Stimulated activated CD8-positive, alpha-beta memory T cell treated with anti-CD3 and anti-CD28 coated beads, Interleukin-4, amount 100 ng/mL, for 24 hours (primary cell): ENCODE data around the gene SIK3.
"Not testable (repeated sequence)": the region's sequence is repeated elsewhere in the genome, so short reads cannot be mapped to it uniquely, and the experiment has no call there.

Experiments used
- DNase-seq: peaks from one replicate; pipeline ENCODE4 v3.0.0-alpha.2; 2020; ENCODE audit warnings: low read depth

Gene SIK3

DNA sequence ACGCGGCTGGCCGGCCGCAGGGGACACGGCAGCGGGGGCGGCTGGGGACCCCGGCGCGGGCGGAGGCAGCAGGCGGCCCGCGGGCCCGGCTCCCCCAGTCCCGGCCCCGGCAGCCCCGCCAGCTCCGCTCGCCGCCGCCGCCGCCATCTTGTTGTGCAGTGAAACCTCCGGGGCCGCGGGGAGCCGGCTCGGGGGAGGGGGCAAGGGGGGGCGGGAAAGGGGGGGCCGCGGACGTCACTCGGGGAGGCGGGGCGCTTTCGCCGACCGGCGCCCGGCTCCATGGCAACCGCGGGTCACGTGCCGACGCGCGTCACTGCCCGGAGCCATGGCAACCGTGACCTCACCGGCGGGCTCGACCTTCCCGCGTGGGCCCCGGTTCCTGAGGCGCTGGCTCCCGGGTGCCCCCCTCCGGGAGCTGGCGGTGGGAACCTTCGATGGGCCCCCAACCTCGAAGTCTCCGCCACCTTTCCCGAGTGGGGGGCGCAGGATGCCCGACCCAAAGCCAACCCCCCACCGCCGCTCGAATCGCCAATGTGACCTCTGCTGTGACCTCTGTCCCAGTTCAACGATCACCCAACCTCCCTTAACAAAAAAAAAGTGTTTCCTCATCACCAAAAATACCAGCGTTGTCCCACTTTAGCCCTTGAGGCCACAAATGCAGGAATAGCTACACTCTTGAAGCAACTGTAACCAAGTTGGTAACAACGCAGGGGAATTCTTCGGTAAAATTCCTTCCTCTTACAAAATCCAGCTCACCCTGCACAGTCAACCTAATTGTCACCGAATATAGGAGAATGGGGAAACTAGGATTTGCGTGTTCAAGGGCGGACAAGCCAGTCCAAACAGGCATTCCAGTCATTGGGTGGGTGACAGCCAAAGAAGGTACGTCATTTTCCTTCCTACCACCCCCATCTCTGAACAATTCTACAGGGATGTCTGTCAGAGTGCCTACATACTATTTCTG is at the start of gene SIK3:
Gene SIK3, minus strand, starts transcription at position 160 of the 964 bp plus-strand sequence. Its CDS starts 13 bp downstream, at position 147.
- peak; percentile 91 for DNase-seq

- no peak for DNase-seq
Observed at GRCh38 chr11:117146521-117146920, 48.3 kb upstream of the SIK3 start.

GRCh38 chr11:117145393-117145761 is 47.1 kb upstream of the SIK3 start:
- DNase-seq, result no peak

- no peak for DNase-seq
Observed at GRCh38 chr11:117144477-117145392, 46.5 kb upstream of the SIK3 start.

GRCh38 chr11:117143871-117144476 is 45.7 kb upstream of the SIK3 start, which contains the start of gene PAFAH1B2:
Gene PAFAH1B2 (plus strand): TSS chr11:117144287. CDS start chr11:117152448, 8,161 bp downstream.
- DNase-seq, result peak; percentile 93

DNA sequence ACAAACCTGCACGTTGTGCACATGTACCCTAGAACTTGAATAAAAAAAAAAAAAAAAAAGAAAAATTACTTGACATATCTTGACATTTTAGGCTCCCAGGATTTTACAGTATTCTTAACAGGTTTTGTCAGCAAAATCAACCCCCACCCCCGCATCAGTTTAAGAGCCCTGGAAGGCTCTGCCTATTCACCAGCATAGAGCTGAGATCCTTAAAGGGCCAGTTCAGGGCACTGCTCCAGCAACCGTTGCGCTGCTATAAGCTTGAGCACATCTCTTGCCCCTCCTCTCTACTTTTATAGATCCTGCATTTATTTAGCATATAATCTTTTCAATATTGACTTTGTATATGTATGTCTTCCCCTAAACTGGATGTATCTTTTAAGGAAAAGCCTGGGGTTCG is 45.2 kb upstream of the SIK3 start:
- no peak for DNase-seq

DNA sequence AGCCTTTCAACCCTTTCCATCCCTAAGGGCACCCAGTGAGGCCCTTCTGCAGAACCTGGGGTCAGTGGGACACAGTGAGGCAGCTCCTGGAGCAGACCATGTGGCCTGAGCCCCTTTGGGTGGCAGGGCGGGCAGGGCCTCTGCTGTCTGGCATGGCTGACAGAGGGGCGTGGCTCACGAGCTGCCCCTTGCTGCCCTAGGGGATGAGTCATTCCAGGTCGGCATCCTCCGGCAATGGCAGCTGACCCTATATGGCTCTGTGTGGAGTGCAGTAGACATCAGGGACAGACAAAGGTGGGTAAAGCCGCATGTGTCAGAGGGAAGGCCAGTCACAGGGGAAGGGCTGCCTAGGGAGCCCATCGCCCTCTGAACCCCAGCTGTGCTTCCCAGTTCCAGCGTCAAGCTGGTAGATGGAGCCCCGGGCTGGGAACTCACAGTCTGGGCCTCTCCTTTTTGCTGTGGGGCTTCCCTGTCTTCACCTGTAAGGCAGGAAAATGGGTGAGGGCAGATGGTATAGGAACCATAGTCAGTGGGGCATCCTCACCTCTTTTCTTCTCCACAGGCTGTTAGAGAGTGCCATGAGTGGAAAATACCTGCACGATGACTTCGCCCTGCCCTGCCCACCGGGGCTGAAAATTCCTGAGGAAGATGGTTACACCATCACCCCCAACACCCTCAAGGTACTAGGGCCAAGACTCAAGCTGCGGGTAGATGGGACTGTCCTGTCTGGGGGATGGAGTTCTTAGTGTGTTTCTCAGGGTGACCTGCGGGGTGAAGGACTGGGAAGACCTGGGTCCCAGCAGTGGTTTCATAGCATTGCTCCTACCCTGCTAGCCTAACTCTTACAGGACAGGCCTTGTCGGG is 39.2 kb upstream of the SIK3 start:
- DNase-seq, result not testable (repeated sequence)

GRCh38 chr11:117134979-117135378 is 36.8 kb upstream of the SIK3 start:
- DNase-seq, result not testable (repeated sequence)

DNA sequence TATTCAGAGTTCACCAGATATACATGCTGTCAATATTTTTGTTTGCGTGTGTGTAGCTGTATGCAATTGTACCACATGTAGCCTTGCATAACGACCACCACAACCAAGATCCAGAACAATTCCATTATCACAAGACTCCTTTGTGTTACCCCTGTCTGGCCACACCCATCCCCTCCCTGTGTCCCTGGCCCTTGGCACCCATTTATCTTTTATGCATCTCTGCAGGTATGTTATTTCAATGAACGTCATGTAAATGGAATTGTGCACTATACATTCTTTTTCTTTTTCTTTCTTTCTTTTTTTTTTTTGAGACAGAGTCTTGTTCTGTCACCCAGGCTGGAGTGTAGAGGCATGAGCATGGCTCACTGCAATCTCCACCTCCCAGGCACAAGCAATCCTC is 36.2 kb upstream of the SIK3 start:
- no peak for DNase-seq

DNA sequence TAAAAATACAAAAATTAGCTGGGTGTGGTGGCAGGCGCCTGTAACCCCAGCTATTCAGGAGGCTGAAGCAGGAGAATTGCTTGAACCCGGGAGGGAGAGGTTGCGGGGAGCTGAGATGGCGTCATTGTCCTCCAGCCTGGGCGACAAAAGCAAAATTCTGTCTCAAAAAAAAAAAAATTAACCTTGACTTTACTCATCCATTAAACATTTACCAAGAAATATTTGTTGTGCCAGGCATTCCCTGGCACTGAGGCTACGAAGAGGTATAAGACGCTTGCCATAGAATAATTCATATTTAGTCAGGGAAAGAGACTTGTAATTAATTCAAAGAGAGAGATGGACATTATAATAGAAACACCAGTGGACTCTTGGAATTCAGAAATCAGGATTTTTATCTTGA is 32.7 kb upstream of the SIK3 start:
- no peak for DNase-seq

- DNase-seq, result not testable (repeated sequence)
Observed at GRCh38 chr11:117130396-117130795, 32.2 kb upstream of the SIK3 start.

DNA sequence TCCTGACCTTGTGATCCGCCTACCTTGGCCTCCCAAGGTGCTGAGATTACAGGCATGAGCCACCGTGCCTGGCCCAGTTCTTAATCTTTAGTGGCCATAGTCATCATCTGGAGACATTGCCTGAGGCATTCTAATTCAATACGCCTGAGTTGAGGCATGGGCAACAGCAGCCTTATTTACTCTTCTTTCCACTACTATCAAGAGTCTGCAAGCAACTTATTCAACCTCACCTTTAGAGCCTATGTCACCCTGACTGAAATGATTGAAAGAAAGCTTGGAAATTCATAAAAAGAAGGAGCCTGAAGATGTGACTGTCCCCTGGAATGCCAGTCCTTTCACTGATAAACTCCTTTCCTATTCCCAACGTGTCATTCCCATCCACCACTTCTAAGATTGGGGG is 30.1 kb upstream of the SIK3 start:
- DNase-seq, result no peak

DNA sequence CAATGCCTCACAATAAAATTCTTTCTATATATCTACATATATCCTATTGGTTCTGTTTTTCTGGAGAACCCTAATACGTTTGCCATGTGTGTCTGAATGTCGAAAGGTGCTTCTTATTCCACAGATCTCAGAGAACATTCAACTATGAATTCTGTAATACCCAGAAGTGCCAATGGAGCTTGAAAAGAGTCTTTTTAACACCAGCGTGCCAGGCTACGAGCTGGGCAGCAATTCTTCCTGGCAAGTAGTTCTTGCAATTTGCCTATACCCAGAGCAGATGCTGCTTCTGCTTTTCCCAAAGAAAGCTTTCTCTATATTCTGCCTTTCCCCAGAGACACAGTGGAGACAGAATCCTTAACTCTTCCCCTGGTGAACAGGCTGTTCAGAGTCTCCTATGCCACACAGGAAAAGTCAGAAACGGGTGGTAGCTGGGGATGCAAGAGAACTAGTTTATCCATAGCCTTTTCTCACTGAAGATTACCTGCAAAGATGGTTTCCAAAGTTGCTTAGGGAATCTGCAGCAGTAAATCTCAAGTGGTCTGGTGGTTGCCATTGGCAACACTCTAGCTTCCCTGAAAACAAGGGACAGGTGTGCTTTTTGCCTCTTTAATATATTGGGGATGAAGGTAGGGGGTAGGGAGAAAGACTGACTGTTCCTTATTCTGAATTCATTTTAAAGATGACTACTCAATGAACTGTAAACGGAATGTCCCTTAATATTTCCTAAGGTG is 29.1 kb upstream of the SIK3 start:
- DNase-seq, result no peak

DNA sequence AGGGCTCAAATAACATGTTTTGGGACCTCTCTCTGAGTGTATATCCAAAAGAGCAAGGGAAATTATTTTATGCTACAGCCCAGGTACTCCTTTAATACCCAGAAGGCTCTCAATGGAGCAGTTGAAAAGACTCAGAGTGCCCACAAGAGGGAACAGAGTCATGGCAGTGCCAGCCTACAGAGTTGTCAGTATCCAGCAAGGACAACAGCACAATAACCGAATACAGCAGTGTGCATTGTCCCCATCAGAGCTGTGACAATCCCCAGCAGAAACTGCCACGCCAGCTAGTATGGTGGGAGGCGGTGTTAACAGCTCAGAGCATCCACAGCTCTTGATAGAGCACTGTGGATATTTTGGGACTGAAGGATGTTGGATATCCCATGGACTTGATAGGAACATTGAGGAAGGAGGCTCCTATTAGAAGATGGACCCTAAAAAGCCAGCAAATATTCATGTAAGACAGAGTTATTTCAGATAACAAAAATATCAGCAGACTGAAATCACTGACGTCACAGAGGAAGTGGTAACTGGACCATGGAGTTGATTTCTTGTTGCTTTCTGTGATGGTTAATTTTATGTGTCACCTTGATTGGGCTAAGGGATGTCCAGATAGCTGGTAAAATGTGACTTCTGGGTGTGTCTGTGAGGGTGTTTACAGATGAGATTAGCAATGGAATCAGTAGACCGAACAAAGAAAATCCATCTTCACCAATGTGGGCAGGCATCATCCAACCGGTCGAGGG is 28.2 kb upstream of the SIK3 start:
- no peak for DNase-seq

DNA sequence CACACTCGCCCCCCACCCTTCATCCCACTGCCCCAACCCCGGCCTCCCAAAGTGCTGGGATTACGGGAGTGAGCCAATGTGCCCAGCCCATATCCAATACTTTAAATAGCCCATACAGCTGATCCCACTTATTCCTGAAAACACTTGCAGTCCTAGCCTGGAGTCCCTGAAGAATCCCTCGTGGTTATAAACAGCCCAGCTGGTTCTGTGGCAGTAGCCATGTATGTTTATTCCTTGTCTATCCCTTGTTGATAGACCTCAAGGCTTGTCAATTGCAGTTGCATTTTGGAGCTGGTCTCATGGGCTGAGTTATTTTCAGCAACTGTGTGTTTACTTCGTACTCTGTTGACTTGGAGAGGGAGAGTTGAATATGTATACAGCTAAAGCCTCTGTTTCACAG is 24.3 kb upstream of the SIK3 start:
- no peak for DNase-seq

GRCh38 chr11:117121176-117121575 is 22.9 kb upstream of the SIK3 start:
- no peak for DNase-seq

- DNase-seq, result no peak
Observed at GRCh38 chr11:117117681-117118080, 19.5 kb upstream of the SIK3 start.

GRCh38 chr11:117112939-117113338 is 14.7 kb upstream of the SIK3 start:
- DNase-seq, result not testable (repeated sequence)

DNA sequence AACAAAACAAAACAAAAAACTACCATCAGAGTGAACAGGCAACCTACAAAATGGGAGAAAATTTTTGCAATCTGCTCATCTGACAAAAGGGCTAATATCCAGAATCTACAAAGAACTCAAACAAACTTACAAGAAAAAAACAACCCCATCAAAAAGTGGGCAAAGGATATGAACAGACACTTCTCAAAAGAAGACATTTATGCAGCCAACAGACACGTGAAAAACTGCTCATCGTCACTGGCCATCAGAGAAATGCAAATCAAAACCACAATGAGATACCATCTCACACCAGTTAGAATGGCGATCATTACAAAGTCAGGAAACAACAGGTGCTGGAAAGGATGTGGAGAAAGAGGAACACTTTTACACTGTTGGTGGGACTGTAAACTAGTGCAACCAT is 14.3 kb upstream of the SIK3 start:
- not testable (repeated sequence) for DNase-seq
